ENCODE measurements around the gene PSMG3. TPM values are rescaled to one million over a fixed set of nuclear protein-coding genes. Genes with fewer than 3 reads are reported as not detected.

PSMG3 gene
- total and polyA plus RNA-seq, 7 donors, result 11.8 to 59.1 (median 18.2) TPM

- DNase-seq (peak in 1 of 2 donors; percentile 41), ATAC-seq (no peak)
- peaks cover 0 to 8% of the 10 kb centered on the region in 2 donors for H3K36me3 ChIP-seq (ENCODE audit: insufficient read depth in 1 of 2, low read depth in 1 of 2)
- intact Hi-C loops (cut with DNase I), result no loop called here
- 84 to 95% (median 88%) methylated on average over 9 to 13 of the region's 13 CpGs for WGBS, 3 donors
- peaks cover 8% of the 10 kb centered on the region for H3K4me1 ChIP-seq
- H3K27ac ChIP-seq, result no peak overlapping the region
- no peak overlapping the region for H3K4me3 ChIP-seq
- no peaks in the 10 kb centered on the region for H3K9me3 ChIP-seq
- H3K27me3 ChIP-seq (ENCODE audit: insufficient read depth in 3 of 3, low read length in 2 of 3), result no peaks in the 10 kb centered on the region
- TF ChIP-seq CTCF (IDR thresholded peaks at IDR 0.05), result no peak
Observed at GRCh38 chr7:1560620-1561031, 9.2 kb downstream of the PSMG3 start.

GRCh38 chr7:1559626-1560590 lies 9.9 kb downstream of the PSMG3 start:
- DNase-seq (peak in 1 of 2 donors; percentile 28), ATAC-seq (no peak)
- H3K4me1 ChIP-seq, result peaks cover 13% of the 10 kb centered on the region
- intact Hi-C loops (cut with DNase I), result no loop called here
- no peaks in the 10 kb centered on the region for H3K9me3 ChIP-seq
- no peaks in the 10 kb centered on the region for H3K27me3 ChIP-seq (ENCODE audit: insufficient read depth in 3 of 3, low read length in 2 of 3)
- TF ChIP-seq CTCF (IDR thresholded peaks at IDR 0.05), result no peak
- no peak overlapping the region for H3K4me3 ChIP-seq
- peaks cover 0 to under 1% of the 10 kb centered on the region in 2 donors for H3K36me3 ChIP-seq (ENCODE audit: insufficient read depth in 1 of 2, low read depth in 1 of 2)
- no peak overlapping the region for H3K27ac ChIP-seq
- 84 to 88% (median 86%) methylated on average over 28 of the region's 28 CpGs for WGBS, 3 donors

GRCh38 chr7:1558841-1559625 lies 10.8 kb downstream of the PSMG3 start:
- intact Hi-C loops (cut with DNase I), result loop anchor here in 1 of 2 donors (1.0 kb wide), 1 partner anchor 51 kb away; no protein-coding TSS in a partner anchor

More at GRCh38 chr7:1558841-1559625, 10.8 kb downstream of the PSMG3 start:
- 65 to 83% (median 74%) methylated on average over 29 to 32 of the region's 32 CpGs for WGBS, 3 donors
- no peak overlapping the region for H3K4me3 ChIP-seq
- no peaks in the 10 kb centered on the region for H3K9me3 ChIP-seq
- no peak overlapping the region for H3K27ac ChIP-seq
- TF ChIP-seq CTCF (IDR thresholded peaks at IDR 0.05), result no peak
- no peaks in the 10 kb centered on the region for H3K36me3 ChIP-seq (ENCODE audit: insufficient read depth in 1 of 2, low read depth in 1 of 2)
- ATAC-seq (no peak), DNase-seq (peak in 1 of 2 donors; percentile 50)
- no peaks in the 10 kb centered on the region for H3K27me3 ChIP-seq (ENCODE audit: insufficient read depth in 3 of 3, low read length in 2 of 3)
- H3K4me1 ChIP-seq, result peaks cover 13% of the 10 kb centered on the region

All from psoas muscle (tissue), 8 donors.